Measurements from ENCODE around the gene TNRC6B.

Gene TNRC6B

DNA sequence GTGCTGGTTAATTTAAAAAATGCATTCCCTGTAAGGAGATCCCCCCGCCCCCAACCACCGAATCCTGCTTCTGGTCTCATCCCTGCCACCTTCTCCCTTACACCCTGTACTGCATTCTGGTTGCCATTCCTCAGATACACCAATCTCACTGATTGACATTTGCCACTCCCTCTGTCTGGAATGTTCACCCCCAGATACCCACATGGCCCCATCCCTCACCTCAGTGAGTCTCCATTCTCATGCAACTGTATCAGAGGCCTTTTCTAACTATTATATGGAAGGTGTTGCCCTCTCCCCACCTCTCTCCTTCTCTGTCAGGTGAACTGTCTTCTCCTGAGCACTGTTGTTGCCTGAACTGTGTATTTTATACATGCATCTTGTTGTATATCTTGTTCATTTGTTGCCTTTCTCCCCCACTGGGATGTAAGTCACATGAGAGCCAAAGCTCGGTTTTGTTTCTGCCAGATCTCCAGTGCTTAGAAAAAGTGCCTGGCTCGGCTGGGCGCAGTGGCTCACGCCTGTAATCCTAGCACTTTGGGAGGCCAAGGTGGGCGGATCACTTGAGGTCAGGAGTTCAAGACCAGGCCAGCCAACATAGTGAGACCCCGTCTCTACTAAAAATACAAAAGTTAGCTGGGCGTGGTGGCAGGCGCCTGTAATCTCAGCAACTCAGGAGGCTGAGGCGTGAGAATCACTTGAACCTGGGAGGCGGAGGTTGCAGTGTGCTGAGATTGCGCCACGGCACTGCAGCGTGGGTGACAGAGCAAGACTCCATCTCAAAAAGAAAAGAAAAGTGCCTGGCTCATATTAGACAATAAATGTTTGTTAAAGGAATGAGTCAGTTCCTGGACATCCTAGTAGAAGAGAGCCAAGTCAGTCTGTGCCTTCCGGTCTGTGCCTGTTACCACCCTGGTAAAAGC is 61.0 kb downstream of the TNRC6B start:
- Histone ChIP-seq H3K9me3 (ENCODE audit: control insufficient read depth, low read length) (no peaks in the 10 kb centered on the region), H3K4me3 (ENCODE audit: low read length) (no peak overlapping the region), H3K9ac (ENCODE audit: low read length) (no peak overlapping the region), H3K27me3 (ENCODE audit: control insufficient read depth, insufficient read depth, low read length) (no peaks in the 10 kb centered on the region), H3K4me1 (ENCODE audit: control insufficient read depth, insufficient read depth, low read length) (peaks cover 27% of the 10 kb centered on the region), H3K36me3 (ENCODE audit: control insufficient read depth, insufficient read depth, low read length) (no peaks in the 10 kb centered on the region)

DNA sequence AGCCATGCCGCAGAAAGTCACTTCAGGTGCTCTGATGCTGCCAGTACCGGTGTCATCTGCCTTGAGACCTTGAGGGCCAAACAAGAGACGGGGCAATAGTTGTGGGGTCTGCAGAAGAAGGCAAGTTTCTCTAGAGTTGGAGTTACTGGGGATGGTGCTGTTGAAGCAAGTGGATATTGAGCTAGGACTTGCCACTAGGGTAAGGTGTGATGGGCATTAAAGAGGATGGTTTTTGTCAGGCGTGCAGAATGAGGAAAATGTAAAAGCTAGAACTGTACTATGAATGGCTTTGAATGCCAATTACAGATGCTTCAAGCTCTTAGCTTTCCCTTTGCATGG is 61.6 kb downstream of the TNRC6B start:
- H3K9ac ChIP-seq (ENCODE audit: low read length): no peak overlapping the region

GRCh38 chr22:40240160-40240559 is 62.4 kb downstream of the TNRC6B start:
- H3K4me1 ChIP-seq (ENCODE audit: control insufficient read depth, insufficient read depth, low read length): peaks cover 27% of the 10 kb centered on the region
- H3K4me3 ChIP-seq (ENCODE audit: low read length): no peak overlapping the region
- no peaks in the 10 kb centered on the region for H3K9me3 ChIP-seq (ENCODE audit: control insufficient read depth, low read length)
- no peak overlapping the region for H3K9ac ChIP-seq (ENCODE audit: low read length)
- H3K27me3 ChIP-seq (ENCODE audit: control insufficient read depth, insufficient read depth, low read length): no peaks in the 10 kb centered on the region
- H3K36me3 ChIP-seq (ENCODE audit: control insufficient read depth, insufficient read depth, low read length): no peaks in the 10 kb centered on the region

More for the DNA sequence above, 61.6 kb downstream of the TNRC6B start:
- no peak overlapping the region for H3K4me3 ChIP-seq (ENCODE audit: low read length)
- H3K4me1 ChIP-seq (ENCODE audit: control insufficient read depth, insufficient read depth, low read length): peaks cover 27% of the 10 kb centered on the region
- H3K27me3 ChIP-seq (ENCODE audit: control insufficient read depth, insufficient read depth, low read length): no peaks in the 10 kb centered on the region
- H3K9me3 ChIP-seq (ENCODE audit: control insufficient read depth, low read length): no peaks in the 10 kb centered on the region
- no peaks in the 10 kb centered on the region for H3K36me3 ChIP-seq (ENCODE audit: control insufficient read depth, insufficient read depth, low read length)

DNA sequence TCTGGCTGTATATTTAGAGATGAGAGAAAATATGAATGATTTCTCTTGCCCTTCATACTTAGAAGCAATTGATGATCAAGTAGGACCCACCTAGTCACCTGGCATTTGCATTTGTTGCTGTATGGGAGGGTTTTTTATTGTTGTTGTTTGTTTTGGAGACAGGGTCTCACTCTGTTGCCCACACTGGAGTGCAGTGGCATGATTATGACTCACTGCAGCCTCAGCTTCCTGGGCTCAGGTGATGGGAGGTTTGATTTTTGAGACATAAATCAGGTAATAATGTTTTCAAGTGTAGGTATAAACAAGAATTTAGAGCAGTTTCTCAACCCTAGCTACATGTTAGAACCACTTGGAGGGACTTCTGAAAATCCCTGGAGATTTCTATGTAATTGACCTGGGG is 63.0 kb downstream of the TNRC6B start:
- Histone ChIP-seq H3K9ac (ENCODE audit: low read length) (no peak overlapping the region), H3K9me3 (ENCODE audit: control insufficient read depth, low read length) (no peaks in the 10 kb centered on the region), H3K27me3 (ENCODE audit: control insufficient read depth, insufficient read depth, low read length) (no peaks in the 10 kb centered on the region), H3K4me1 (ENCODE audit: control insufficient read depth, insufficient read depth, low read length) (peaks cover 27% of the 10 kb centered on the region), H3K36me3 (ENCODE audit: control insufficient read depth, insufficient read depth, low read length) (no peaks in the 10 kb centered on the region), H3K4me3 (ENCODE audit: low read length) (no peak overlapping the region)

DNA sequence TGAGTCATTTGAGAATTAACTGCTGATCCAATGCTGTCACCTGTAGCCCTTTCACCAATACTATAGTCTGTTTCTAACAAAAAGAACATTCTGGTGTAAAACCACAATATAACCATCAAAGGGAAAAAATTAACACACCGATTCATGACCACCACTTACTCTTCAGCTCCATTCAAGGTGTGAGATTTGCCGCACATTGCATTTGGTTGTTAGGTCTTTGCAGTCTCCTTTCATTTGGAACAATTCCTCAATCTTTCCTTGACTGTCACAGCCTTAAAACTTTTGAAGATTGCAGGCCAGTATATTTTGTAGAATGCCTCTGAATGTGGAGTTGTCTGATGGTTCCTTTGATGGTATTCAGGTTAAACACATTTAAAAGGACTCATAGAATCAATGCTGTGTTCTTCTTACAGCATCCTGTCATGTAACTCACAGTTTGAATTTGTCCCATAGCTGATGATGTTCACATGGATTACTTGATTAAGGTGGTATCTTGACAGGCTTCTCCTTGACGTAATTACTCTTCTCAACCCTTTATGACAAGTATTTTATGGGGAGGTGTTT is 63.6 kb downstream of the TNRC6B start:
- Histone ChIP-seq H3K9ac (ENCODE audit: low read length) (no peak overlapping the region), H3K4me1 (ENCODE audit: control insufficient read depth, insufficient read depth, low read length) (peaks cover 27% of the 10 kb centered on the region), H3K27me3 (ENCODE audit: control insufficient read depth, insufficient read depth, low read length) (no peaks in the 10 kb centered on the region), H3K4me3 (ENCODE audit: low read length) (no peak overlapping the region), H3K9me3 (ENCODE audit: control insufficient read depth, low read length) (no peaks in the 10 kb centered on the region), H3K36me3 (ENCODE audit: control insufficient read depth, insufficient read depth, low read length) (no peaks in the 10 kb centered on the region)

DNA sequence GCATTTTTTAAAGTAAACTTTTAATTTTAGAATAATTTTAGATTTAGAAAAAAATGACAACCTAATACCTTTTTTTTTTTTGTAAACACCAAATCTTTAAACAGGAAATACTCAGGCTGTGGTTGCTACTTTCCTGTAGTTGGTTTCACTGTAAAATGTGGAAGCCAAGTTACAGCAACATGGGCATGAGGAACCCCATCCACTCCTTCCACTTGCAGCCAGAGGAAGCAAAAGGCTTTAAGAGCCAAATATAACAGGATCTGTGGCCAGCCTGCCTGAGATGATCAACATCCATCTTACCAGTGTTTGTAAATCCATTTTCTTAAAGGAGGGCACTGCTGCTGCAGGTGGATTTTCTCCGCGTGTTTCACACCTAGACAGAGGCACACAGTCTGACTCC is 66.2 kb downstream of the TNRC6B start:
- H3K4me3 ChIP-seq (ENCODE audit: low read length): no peak overlapping the region
- H3K36me3 ChIP-seq (ENCODE audit: control insufficient read depth, insufficient read depth, low read length): no peaks in the 10 kb centered on the region
- peaks cover 19% of the 10 kb centered on the region for H3K4me1 ChIP-seq (ENCODE audit: control insufficient read depth, insufficient read depth, low read length)
- H3K27me3 ChIP-seq (ENCODE audit: control insufficient read depth, insufficient read depth, low read length): no peaks in the 10 kb centered on the region
- H3K9ac ChIP-seq (ENCODE audit: low read length): no peak overlapping the region
- no peaks in the 10 kb centered on the region for H3K9me3 ChIP-seq (ENCODE audit: control insufficient read depth, low read length)

DNA sequence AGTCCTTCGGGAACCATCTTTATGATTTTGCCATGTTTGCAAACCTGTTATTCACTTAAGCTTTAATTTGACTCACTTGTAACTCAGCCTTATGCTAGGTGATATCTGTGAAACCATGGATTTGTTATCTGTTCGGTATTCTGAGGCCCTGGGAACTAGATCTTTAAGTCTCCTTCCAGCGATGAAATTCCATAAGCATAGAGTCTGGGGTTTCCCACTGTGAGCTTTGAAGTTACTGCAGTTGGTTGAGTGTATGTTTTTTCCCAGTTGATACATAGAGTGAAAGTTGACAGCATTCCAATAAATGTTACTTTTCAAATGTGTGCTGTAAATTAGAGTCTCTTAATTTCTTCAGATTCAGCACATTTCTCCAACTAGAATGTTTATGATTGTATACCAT is 66.9 kb downstream of the TNRC6B start:
- H3K9me3 ChIP-seq (ENCODE audit: control insufficient read depth, low read length): no peaks in the 10 kb centered on the region
- no peak overlapping the region for H3K9ac ChIP-seq (ENCODE audit: low read length)
- H3K4me1 ChIP-seq (ENCODE audit: control insufficient read depth, insufficient read depth, low read length): peaks cover 13% of the 10 kb centered on the region
- no peaks in the 10 kb centered on the region for H3K27me3 ChIP-seq (ENCODE audit: control insufficient read depth, insufficient read depth, low read length)
- no peaks in the 10 kb centered on the region for H3K36me3 ChIP-seq (ENCODE audit: control insufficient read depth, insufficient read depth, low read length)
- no peak overlapping the region for H3K4me3 ChIP-seq (ENCODE audit: low read length)

GRCh38 chr22:40247976-40248375 is 70.3 kb downstream of the TNRC6B start:
- Histone ChIP-seq H3K4me3 (ENCODE audit: low read length) (no peak overlapping the region), H3K27me3 (ENCODE audit: control insufficient read depth, insufficient read depth, low read length) (no peaks in the 10 kb centered on the region), H3K9ac (ENCODE audit: low read length) (no peak overlapping the region), H3K36me3 (ENCODE audit: control insufficient read depth, insufficient read depth, low read length) (no peaks in the 10 kb centered on the region), H3K9me3 (ENCODE audit: control insufficient read depth, low read length) (no peaks in the 10 kb centered on the region), H3K4me1 (ENCODE audit: control insufficient read depth, insufficient read depth, low read length) (no peaks in the 10 kb centered on the region)

GRCh38 chr22:40249286-40249685 is 71.6 kb downstream of the TNRC6B start:
- Histone ChIP-seq H3K9ac (ENCODE audit: low read length) (no peak overlapping the region), H3K27me3 (ENCODE audit: control insufficient read depth, insufficient read depth, low read length) (no peaks in the 10 kb centered on the region), H3K36me3 (ENCODE audit: control insufficient read depth, insufficient read depth, low read length) (no peaks in the 10 kb centered on the region), H3K4me1 (ENCODE audit: control insufficient read depth, insufficient read depth, low read length) (no peaks in the 10 kb centered on the region), H3K4me3 (ENCODE audit: low read length) (no peak overlapping the region), H3K9me3 (ENCODE audit: control insufficient read depth, low read length) (no peaks in the 10 kb centered on the region)

GRCh38 chr22:40250608-40251007 is 72.9 kb downstream of the TNRC6B start:
- Histone ChIP-seq H3K27me3 (ENCODE audit: control insufficient read depth, insufficient read depth, low read length) (no peaks in the 10 kb centered on the region), H3K9me3 (ENCODE audit: control insufficient read depth, low read length) (no peaks in the 10 kb centered on the region), H3K9ac (ENCODE audit: low read length) (no peak overlapping the region), H3K36me3 (ENCODE audit: control insufficient read depth, insufficient read depth, low read length) (no peaks in the 10 kb centered on the region), H3K4me3 (ENCODE audit: low read length) (no peak overlapping the region), H3K4me1 (ENCODE audit: control insufficient read depth, insufficient read depth, low read length) (no peaks in the 10 kb centered on the region)

DNA sequence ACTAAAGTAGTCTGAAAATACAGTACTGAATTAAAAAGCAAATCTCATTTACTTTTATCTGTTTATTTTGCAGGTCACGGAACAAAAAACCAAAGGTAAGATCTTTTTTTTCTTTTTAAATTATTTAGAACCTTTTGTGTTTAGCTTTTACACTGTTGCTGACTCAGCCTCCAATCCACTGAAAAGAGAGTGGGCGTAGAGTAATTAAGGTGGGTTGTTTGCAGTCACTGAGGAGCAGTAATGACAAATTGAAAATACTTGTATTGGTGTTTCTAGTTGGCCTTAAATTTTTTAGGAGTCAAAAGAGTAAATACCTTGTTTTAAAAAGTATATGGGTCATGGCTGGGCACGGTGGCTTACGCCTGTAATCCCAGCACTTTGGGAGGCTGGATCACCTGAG is 73.4 kb downstream of the TNRC6B start:
- no peak overlapping the region for H3K9ac ChIP-seq (ENCODE audit: low read length)
- no peaks in the 10 kb centered on the region for H3K27me3 ChIP-seq (ENCODE audit: control insufficient read depth, insufficient read depth, low read length)
- H3K36me3 ChIP-seq (ENCODE audit: control insufficient read depth, insufficient read depth, low read length): no peaks in the 10 kb centered on the region
- H3K4me3 ChIP-seq (ENCODE audit: low read length): no peak overlapping the region
- H3K4me1 ChIP-seq (ENCODE audit: control insufficient read depth, insufficient read depth, low read length): no peaks in the 10 kb centered on the region
- no peaks in the 10 kb centered on the region for H3K9me3 ChIP-seq (ENCODE audit: control insufficient read depth, low read length)

DNA sequence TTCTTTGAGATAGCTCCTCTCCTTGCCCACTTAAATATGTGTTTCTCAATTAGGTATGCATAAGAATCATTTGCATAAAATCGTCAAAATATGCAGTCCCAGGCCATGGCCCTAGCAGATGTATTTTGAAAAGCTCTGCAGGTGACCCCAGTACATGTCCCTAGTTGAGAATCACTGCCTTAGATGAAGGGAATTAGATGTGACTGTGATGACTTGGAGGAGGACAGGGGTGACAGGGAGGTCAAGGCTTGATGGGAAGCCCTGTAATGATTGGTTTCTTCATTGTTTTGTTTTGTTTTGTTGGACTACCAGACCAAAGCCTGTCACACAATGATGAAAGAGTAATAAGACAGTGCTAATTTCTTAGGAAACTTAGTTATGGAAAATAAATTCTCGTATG is 74.4 kb downstream of the TNRC6B start:
- Histone ChIP-seq H3K4me3 (ENCODE audit: low read length) (no peak overlapping the region), H3K9me3 (ENCODE audit: control insufficient read depth, low read length) (no peaks in the 10 kb centered on the region), H3K4me1 (ENCODE audit: control insufficient read depth, insufficient read depth, low read length) (no peaks in the 10 kb centered on the region), H3K36me3 (ENCODE audit: control insufficient read depth, insufficient read depth, low read length) (no peaks in the 10 kb centered on the region), H3K9ac (ENCODE audit: low read length) (no peak overlapping the region), H3K27me3 (ENCODE audit: control insufficient read depth, insufficient read depth, low read length) (no peaks in the 10 kb centered on the region)
